ENCODE measurements around the gene MATCAP1. TPM values are rescaled to one million over a fixed set of nuclear protein-coding genes. Genes with fewer than 3 reads are reported as not detected.

Gene MATCAP1
- total and polyA plus RNA-seq, 2 of the 13 experiments (the other 11 are each of a cell fraction or from before 2014, with no cell fraction given): 11.2 to 24.5 TPM

DNA sequence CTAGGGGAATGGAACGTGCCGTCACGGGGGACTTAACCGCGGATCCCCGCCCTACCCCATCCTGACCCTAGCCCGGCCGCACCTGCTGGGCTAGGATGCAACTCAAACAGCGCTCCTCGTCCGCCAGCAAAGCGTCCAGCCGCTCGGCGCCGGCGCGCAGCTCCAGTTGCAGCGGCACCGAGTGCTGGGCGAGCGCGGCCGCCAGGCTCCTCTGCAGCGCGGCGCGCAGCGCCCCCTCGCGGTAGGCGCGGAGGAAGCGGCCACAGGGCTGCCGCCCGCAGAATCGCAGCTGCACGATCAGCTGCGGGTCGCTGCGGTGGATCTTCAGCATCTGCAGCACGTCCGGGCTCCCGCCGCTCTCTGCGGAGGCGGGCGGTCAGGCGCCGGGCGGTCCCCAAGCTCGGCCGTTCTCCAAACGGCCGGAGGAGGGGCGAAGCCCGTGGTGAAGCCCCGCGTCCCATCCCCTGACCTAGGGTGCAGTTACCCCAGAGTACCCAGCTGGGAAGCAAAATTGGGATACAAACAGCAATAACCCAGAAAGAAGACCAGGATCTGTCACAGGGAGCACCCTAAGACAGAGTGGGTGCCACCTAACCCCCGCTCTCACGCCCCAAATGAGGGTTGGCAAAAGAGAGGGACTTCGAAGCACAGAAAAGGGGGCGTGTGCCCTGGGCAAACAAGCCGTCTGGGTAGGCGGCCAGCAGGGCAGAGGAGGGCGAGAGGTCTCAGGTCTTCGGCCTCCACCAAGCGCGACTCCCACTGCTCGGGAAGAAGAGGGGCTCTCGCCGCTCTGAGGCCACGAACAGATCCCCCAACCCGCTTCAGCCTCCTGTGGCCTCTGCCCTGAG is 28.2 kb downstream of the MATCAP1 start (continued):
- TF ChIP-seq KLF16 (CRISPR knock-in tag; IDR thresholded peaks at IDR 0.05): peak in 1 of 2 experiments; percentile 48; a peak in 1 of 4 replicates
- TF ChIP-seq ZBTB1 (CRISPR knock-in tag; IDR thresholded peaks at IDR 0.05; ENCODE audit: borderline replicate concordance): no peak
- TF ChIP-seq ZNF20 (CRISPR knock-in tag; IDR thresholded peaks at IDR 0.05): no peak
- TF ChIP-seq, protein P1, sequence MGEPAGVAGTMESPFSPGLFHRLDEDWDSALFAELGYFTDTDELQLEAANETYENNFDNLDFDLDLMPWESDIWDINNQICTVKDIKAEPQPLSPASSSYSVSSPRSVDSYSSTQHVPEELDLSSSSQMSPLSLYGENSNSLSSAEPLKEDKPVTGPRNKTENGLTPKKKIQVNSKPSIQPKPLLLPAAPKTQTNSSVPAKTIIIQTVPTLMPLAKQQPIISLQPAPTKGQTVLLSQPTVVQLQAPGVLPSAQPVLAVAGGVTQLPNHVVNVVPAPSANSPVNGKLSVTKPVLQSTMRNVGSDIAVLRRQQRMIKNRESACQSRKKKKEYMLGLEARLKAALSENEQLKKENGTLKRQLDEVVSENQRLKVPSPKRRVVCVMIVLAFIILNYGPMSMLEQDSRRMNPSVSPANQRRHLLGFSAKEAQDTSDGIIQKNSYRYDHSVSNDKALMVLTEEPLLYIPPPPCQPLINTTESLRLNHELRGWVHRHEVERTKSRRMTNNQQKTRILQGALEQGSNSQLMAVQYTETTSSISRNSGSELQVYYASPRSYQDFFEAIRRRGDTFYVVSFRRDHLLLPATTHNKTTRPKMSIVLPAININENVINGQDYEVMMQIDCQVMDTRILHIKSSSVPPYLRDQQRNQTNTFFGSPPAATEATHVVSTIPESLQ (CRISPR knock-in tag; conservative IDR thresholded peaks at IDR 0.05): no peak
- TF ChIP-seq, protein P2, sequence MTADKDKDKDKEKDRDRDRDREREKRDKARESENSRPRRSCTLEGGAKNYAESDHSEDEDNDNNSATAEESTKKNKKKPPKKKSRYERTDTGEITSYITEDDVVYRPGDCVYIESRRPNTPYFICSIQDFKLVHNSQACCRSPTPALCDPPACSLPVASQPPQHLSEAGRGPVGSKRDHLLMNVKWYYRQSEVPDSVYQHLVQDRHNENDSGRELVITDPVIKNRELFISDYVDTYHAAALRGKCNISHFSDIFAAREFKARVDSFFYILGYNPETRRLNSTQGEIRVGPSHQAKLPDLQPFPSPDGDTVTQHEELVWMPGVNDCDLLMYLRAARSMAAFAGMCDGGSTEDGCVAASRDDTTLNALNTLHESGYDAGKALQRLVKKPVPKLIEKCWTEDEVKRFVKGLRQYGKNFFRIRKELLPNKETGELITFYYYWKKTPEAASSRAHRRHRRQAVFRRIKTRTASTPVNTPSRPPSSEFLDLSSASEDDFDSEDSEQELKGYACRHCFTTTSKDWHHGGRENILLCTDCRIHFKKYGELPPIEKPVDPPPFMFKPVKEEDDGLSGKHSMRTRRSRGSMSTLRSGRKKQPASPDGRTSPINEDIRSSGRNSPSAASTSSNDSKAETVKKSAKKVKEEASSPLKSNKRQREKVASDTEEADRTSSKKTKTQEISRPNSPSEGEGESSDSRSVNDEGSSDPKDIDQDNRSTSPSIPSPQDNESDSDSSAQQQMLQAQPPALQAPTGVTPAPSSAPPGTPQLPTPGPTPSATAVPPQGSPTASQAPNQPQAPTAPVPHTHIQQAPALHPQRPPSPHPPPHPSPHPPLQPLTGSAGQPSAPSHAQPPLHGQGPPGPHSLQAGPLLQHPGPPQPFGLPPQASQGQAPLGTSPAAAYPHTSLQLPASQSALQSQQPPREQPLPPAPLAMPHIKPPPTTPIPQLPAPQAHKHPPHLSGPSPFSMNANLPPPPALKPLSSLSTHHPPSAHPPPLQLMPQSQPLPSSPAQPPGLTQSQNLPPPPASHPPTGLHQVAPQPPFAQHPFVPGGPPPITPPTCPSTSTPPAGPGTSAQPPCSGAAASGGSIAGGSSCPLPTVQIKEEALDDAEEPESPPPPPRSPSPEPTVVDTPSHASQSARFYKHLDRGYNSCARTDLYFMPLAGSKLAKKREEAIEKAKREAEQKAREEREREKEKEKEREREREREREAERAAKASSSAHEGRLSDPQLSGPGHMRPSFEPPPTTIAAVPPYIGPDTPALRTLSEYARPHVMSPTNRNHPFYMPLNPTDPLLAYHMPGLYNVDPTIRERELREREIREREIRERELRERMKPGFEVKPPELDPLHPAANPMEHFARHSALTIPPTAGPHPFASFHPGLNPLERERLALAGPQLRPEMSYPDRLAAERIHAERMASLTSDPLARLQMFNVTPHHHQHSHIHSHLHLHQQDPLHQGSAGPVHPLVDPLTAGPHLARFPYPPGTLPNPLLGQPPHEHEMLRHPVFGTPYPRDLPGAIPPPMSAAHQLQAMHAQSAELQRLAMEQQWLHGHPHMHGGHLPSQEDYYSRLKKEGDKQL (CRISPR knock-in tag; IDR thresholded peaks at IDR 0.05; ENCODE audit: low read depth): no peak
- no peak for TF ChIP-seq CREB1 (IDR thresholded peaks at IDR 0.05)
- TF ChIP-seq CREB1 (CRISPR knock-in tag; IDR thresholded peaks at IDR 0.05): no peak
- no peak; the same call in 1 of the 2 replicates for TF ChIP-seq ZNF567 (CRISPR knock-in tag; IDR thresholded peaks at IDR 0.05; ENCODE audit: borderline replicate concordance)
- TF ChIP-seq BORCS8-MEF2B (CRISPR knock-in tag; IDR thresholded peaks at IDR 0.05): peak; percentile 52; the same call in 1 of the 2 replicates
- TF ChIP-seq NFATC3 (CRISPR knock-in tag; IDR thresholded peaks at IDR 0.05): no peak
- no peak for TF ChIP-seq PLRG1 (conservative IDR thresholded peaks at IDR 0.05)
- TF ChIP-seq, protein P3, sequence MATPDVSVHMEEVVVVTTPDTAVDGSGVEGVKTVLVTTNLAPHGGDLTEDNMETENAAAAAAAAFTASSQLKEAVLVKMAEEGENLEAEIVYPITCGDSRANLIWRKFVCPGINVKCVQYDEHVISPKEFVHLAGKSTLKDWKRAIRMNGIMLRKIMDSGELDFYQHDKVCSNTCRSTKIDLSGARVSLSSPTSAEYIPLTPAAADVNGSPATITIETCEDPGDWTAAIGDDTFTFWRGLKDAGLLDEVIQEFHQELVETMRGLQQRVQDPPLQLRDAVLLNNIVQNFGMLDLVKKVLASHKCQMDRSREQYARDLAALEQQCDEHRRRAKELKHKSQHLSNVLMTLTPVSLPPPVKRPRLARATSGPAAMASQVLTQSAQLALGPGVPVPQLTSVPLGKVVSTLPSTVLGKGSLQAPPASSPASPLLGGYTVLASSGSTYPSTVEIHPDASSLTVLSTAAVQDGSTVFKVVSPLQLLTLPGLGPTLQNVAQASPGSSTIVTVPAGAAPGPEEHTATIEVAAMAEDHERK (CRISPR knock-in tag; IDR thresholded peaks at IDR 0.05; ENCODE audit: low read depth): no peak
- no peak; the same call in 1 of the 2 replicates for TF ChIP-seq IRX3 (CRISPR knock-in tag; IDR thresholded peaks at IDR 0.05; ENCODE audit: borderline replicate concordance, low read depth)
- no peak for TF ChIP-seq ARID2 (CRISPR knock-in tag; IDR thresholded peaks at IDR 0.05; ENCODE audit: borderline replicate concordance)
- no peak for TF ChIP-seq NKX3-1 (CRISPR knock-in tag; IDR thresholded peaks at IDR 0.05)
- TF ChIP-seq PRMT3 (CRISPR knock-in tag; IDR thresholded peaks at IDR 0.05; ENCODE audit: borderline replicate concordance, low read depth): no peak
- TF ChIP-seq ZNF75D (CRISPR knock-in tag; IDR thresholded peaks at IDR 0.05; ENCODE audit: borderline replicate concordance): no peak
- TF ChIP-seq TAF1 (CRISPR knock-in tag; IDR thresholded peaks at IDR 0.05): no peak
- peak; percentile 73 for TF ChIP-seq AKAP8 (CRISPR knock-in tag; IDR thresholded peaks at IDR 0.05)
- TF ChIP-seq, protein P4, sequence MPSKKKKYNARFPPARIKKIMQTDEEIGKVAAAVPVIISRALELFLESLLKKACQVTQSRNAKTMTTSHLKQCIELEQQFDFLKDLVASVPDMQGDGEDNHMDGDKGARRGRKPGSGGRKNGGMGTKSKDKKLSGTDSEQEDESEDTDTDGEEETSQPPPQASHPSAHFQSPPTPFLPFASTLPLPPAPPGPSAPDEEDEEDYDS (CRISPR knock-in tag; IDR thresholded peaks at IDR 0.05): peak; percentile 19; the same call in 1 of the 2 replicates

All from HepG2 (cell line).